Omental fat pad (tissue), 4 donors: ENCODE measurements around the gene CD164L2. TPM values are rescaled to one million over a fixed set of nuclear protein-coding genes. Genes with fewer than 3 reads are reported as not detected.

Source experiments
- ATAC-seq: fragments of 150-250 bp; one replicate; pipeline ENCODE4 v1.9.1; 2016; ENCODE audit warnings: mild to moderate bottlenecking, moderate library complexity; ENCODE audit not compliant: low FRiP score
- DNase-seq: peaks from one replicate; pipeline ENCODE4 v3.0.0-alpha.2; 2019; ENCODE audit warnings: low spot score
- CTCF ChIP-seq, 3 donors: fragments of 450-650 bp; IDR thresholded peaks; one replicate each; pipeline ENCODE4 v1.5.1; 2016 to 2017; ENCODE audit warnings: antibody characterized with exemption in 3 of 3, mild to moderate bottlenecking in 3 of 3, moderate library complexity in 2 of 3
- total RNA-seq, 4 donors: library from RNA; depleted of rRNA; stranded (reverse); fragments of >200 nt; gene quantifications; one replicate each; pipeline ENCODE4 v1.1.0, GENCODE V29; 2016

CD164L2 gene
- total RNA-seq, 4 donors from 2014 or later: not detected

- no peak for ATAC-seq
- no peak for TF ChIP-seq CTCF (IDR thresholded peaks at IDR 0.05)
Observed at GRCh38 chr1:27336756-27337155, 46.4 kb downstream of the CD164L2 start.

GRCh38 chr1:27335506-27336422, 47.4 kb downstream of the CD164L2 start:
- no peak for TF ChIP-seq CTCF (IDR thresholded peaks at IDR 0.05)
- ATAC-seq: no peak
- no peak for DNase-seq

More at GRCh38 chr1:27336756-27337155, 46.4 kb downstream of the CD164L2 start:
- no peak for DNase-seq

- DNase-seq: no peak
- no peak for TF ChIP-seq CTCF (IDR thresholded peaks at IDR 0.05)
- no peak for ATAC-seq
Observed at GRCh38 chr1:27333717-27334279, 49.3 kb downstream of the CD164L2 start.

- ATAC-seq: no peak
- no peak for DNase-seq
- TF ChIP-seq CTCF (IDR thresholded peaks at IDR 0.05): peak in 1 of 3 donors; percentile 27
Observed at GRCh38 chr1:27332536-27333281, 50.4 kb downstream of the CD164L2 start.

- no peak for TF ChIP-seq CTCF (IDR thresholded peaks at IDR 0.05)
- DNase-seq (no peak), ATAC-seq (no peak)
Observed at GRCh38 chr1:27331922-27332321, 51.2 kb downstream of the CD164L2 start.

GRCh38 chr1:27331426-27331825, 51.7 kb downstream of the CD164L2 start:
- DNase-seq (no peak), ATAC-seq (no peak)
- no peak for TF ChIP-seq CTCF (IDR thresholded peaks at IDR 0.05)
